PC-3 (cell line): Measurements from ENCODE around the gene IRGC.

ENCODE experiments used
- EZH2 ChIP-seq: fragments of 300-600 bp; sonication (generic); IDR thresholded peaks from one replicate; pipeline ENCODE4 v1.6.1; 2017; ENCODE audit warnings: antibody characterized with exemption, mild to moderate bottlenecking, low read length; ENCODE audit not compliant: unreplicated experiment
- EZH2phosphoT487 ChIP-seq: fragments of 300-600 bp; sonication (generic); IDR thresholded peaks from 2 replicates; pipeline ENCODE4 v1.6.1; 2018; ENCODE audit warnings: mild to moderate bottlenecking, antibody characterized with exemption, low read length, borderline replicate concordance
- TF ChIP-seq, protein P1 (sequence below): fragments of 300-600 bp; sonication (generic); conservative IDR thresholded peaks from 2 replicates; pipeline ENCODE4 v1.5.1; 2017; ENCODE audit warnings: antibody characterized with exemption, low read depth, mild to moderate bottlenecking, low read length

DNA sequence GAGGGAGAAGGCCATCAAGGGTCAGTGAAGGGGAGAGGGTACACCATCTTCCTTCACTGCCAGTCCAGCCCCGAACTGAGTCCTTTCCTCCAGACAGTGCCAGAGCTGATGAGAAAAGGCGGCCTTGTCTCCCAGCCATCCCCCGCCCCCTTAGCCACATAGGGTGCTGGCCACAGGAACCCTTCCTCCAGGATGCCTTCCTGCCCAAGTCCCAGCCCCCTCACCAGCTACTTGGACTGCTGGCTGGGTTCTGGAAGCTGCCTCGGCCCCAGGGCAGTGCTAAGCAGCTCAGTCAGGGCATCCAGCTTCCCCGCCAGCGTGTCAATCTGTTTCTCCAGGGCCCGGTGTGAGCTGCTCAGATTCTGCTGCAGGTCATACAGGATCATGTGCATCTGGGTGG is 51.4 kb downstream of the IRGC start:
- TF ChIP-seq, protein P1, sequence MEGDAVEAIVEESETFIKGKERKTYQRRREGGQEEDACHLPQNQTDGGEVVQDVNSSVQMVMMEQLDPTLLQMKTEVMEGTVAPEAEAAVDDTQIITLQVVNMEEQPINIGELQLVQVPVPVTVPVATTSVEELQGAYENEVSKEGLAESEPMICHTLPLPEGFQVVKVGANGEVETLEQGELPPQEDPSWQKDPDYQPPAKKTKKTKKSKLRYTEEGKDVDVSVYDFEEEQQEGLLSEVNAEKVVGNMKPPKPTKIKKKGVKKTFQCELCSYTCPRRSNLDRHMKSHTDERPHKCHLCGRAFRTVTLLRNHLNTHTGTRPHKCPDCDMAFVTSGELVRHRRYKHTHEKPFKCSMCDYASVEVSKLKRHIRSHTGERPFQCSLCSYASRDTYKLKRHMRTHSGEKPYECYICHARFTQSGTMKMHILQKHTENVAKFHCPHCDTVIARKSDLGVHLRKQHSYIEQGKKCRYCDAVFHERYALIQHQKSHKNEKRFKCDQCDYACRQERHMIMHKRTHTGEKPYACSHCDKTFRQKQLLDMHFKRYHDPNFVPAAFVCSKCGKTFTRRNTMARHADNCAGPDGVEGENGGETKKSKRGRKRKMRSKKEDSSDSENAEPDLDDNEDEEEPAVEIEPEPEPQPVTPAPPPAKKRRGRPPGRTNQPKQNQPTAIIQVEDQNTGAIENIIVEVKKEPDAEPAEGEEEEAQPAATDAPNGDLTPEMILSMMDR = no peak
- TF ChIP-seq EZH2 (no peak), EZH2phosphoT487 (no peak)
